Measurements from ENCODE around the gene C12orf76.

Gene C12orf76

GRCh38 chr12:110007881-110008280 lies 40.4 kb downstream of the C12orf76 start:
- DNase-seq, result no peak
- Histone ChIP-seq H3K36me3 (ENCODE audit: control insufficient read depth, insufficient read depth, low read length) (peaks cover 8% of the 10 kb centered on the region), H3K9me3 (ENCODE audit: control insufficient read depth, low read length) (no peaks in the 10 kb centered on the region), H3K4me1 (ENCODE audit: control insufficient read depth, insufficient read depth, low read length, poor library complexity, severe bottlenecking) (peaks cover 10% of the 10 kb centered on the region), H3K27ac (ENCODE audit: insufficient read depth, low read length, poor library complexity, severe bottlenecking) (no peak overlapping the region), H3K4me3 (ENCODE audit: insufficient read depth, low read depth, low read length, poor library complexity, severe bottlenecking) (no peak overlapping the region), H3K27me3 (replicated peaks; ENCODE audit: control insufficient read depth, insufficient read depth, low read length, poor library complexity, severe bottlenecking) (no peaks in the 10 kb centered on the region)

- Histone ChIP-seq H3K27ac (ENCODE audit: insufficient read depth, low read length, poor library complexity, severe bottlenecking) (no peak overlapping the region), H3K27me3 (replicated peaks; ENCODE audit: control insufficient read depth, insufficient read depth, low read length, poor library complexity, severe bottlenecking) (no peaks in the 10 kb centered on the region), H3K4me3 (ENCODE audit: insufficient read depth, low read depth, low read length, poor library complexity, severe bottlenecking) (no peak overlapping the region), H3K9me3 (ENCODE audit: control insufficient read depth, low read length) (no peaks in the 10 kb centered on the region), H3K36me3 (ENCODE audit: control insufficient read depth, insufficient read depth, low read length) (peaks cover 7% of the 10 kb centered on the region), H3K4me1 (ENCODE audit: control insufficient read depth, insufficient read depth, low read length, poor library complexity, severe bottlenecking) (peaks cover 10% of the 10 kb centered on the region)
- no peak for DNase-seq
Observed at GRCh38 chr12:110006115-110006514, 42.2 kb downstream of the C12orf76 start.

GRCh38 chr12:110005319-110005973 lies 42.9 kb downstream of the C12orf76 start:
- Histone ChIP-seq H3K4me3 (ENCODE audit: insufficient read depth, low read depth, low read length, poor library complexity, severe bottlenecking) (peak overlapping the region; percentile 19), H3K4me1 (ENCODE audit: control insufficient read depth, insufficient read depth, low read length, poor library complexity, severe bottlenecking) (peaks cover 6% of the 10 kb centered on the region)
- DNase-seq, result no peak

GRCh38 chr12:110004598-110004997 lies 43.7 kb downstream of the C12orf76 start:
- Histone ChIP-seq H3K27ac (ENCODE audit: insufficient read depth, low read length, poor library complexity, severe bottlenecking) (peak overlapping the region; percentile 52), H3K4me3 (ENCODE audit: insufficient read depth, low read depth, low read length, poor library complexity, severe bottlenecking) (peak overlapping the region; percentile 19), H3K27me3 (replicated peaks; ENCODE audit: control insufficient read depth, insufficient read depth, low read length, poor library complexity, severe bottlenecking) (no peaks in the 10 kb centered on the region), H3K36me3 (ENCODE audit: control insufficient read depth, insufficient read depth, low read length) (peaks cover 7% of the 10 kb centered on the region), H3K4me1 (ENCODE audit: control insufficient read depth, insufficient read depth, low read length, poor library complexity, severe bottlenecking) (peaks cover 5% of the 10 kb centered on the region), H3K9me3 (ENCODE audit: control insufficient read depth, low read length) (no peaks in the 10 kb centered on the region)
- no peak for DNase-seq

More at GRCh38 chr12:110005319-110005973, 42.9 kb downstream of the C12orf76 start:
- peak overlapping the region; percentile 52 for H3K27ac ChIP-seq (ENCODE audit: insufficient read depth, low read length, poor library complexity, severe bottlenecking)
- H3K9me3 ChIP-seq (ENCODE audit: control insufficient read depth, low read length), result no peaks in the 10 kb centered on the region
- H3K36me3 ChIP-seq (ENCODE audit: control insufficient read depth, insufficient read depth, low read length), result peaks cover 7% of the 10 kb centered on the region
- no peaks in the 10 kb centered on the region for H3K27me3 ChIP-seq (replicated peaks; ENCODE audit: control insufficient read depth, insufficient read depth, low read length, poor library complexity, severe bottlenecking)

GRCh38 chr12:110002676-110003515 lies 45.4 kb downstream of the C12orf76 start:
- no peaks in the 10 kb centered on the region for H3K9me3 ChIP-seq (ENCODE audit: control insufficient read depth, low read length)
- peaks cover 5% of the 10 kb centered on the region for H3K4me1 ChIP-seq (ENCODE audit: control insufficient read depth, insufficient read depth, low read length, poor library complexity, severe bottlenecking)
- no peaks in the 10 kb centered on the region for H3K27me3 ChIP-seq (replicated peaks; ENCODE audit: control insufficient read depth, insufficient read depth, low read length, poor library complexity, severe bottlenecking)
- H3K27ac ChIP-seq (ENCODE audit: insufficient read depth, low read length, poor library complexity, severe bottlenecking), result peak overlapping the region; percentile 1
- no peak for DNase-seq
- peaks cover 7% of the 10 kb centered on the region for H3K36me3 ChIP-seq (ENCODE audit: control insufficient read depth, insufficient read depth, low read length)
- no peak overlapping the region for H3K4me3 ChIP-seq (ENCODE audit: insufficient read depth, low read depth, low read length, poor library complexity, severe bottlenecking)

- peak overlapping the region; percentile 3 for H3K27ac ChIP-seq (ENCODE audit: insufficient read depth, low read length, poor library complexity, severe bottlenecking)
- peaks cover 5% of the 10 kb centered on the region for H3K4me1 ChIP-seq (ENCODE audit: control insufficient read depth, insufficient read depth, low read length, poor library complexity, severe bottlenecking)
Observed at GRCh38 chr12:110001596-110001995, 46.7 kb downstream of the C12orf76 start.

GRCh38 chr12:109999983-110000505 lies 48.3 kb downstream of the C12orf76 start:
- no peaks in the 10 kb centered on the region for H3K27me3 ChIP-seq (replicated peaks; ENCODE audit: control insufficient read depth, insufficient read depth, low read length, poor library complexity, severe bottlenecking)
- H3K27ac ChIP-seq (ENCODE audit: insufficient read depth, low read length, poor library complexity, severe bottlenecking), result peak overlapping the region; percentile 75
- no peak for DNase-seq
- no peaks in the 10 kb centered on the region for H3K9me3 ChIP-seq (ENCODE audit: control insufficient read depth, low read length)
- peaks cover 4% of the 10 kb centered on the region for H3K36me3 ChIP-seq (ENCODE audit: control insufficient read depth, insufficient read depth, low read length)
- H3K4me1 ChIP-seq (ENCODE audit: control insufficient read depth, insufficient read depth, low read length, poor library complexity, severe bottlenecking), result peaks cover under 1% of the 10 kb centered on the region
- peak overlapping the region; percentile 73 for H3K4me3 ChIP-seq (ENCODE audit: insufficient read depth, low read depth, low read length, poor library complexity, severe bottlenecking)

More at GRCh38 chr12:110001596-110001995, 46.7 kb downstream of the C12orf76 start:
- Histone ChIP-seq H3K36me3 (ENCODE audit: control insufficient read depth, insufficient read depth, low read length) (peaks cover 7% of the 10 kb centered on the region), H3K9me3 (ENCODE audit: control insufficient read depth, low read length) (no peaks in the 10 kb centered on the region), H3K27me3 (replicated peaks; ENCODE audit: control insufficient read depth, insufficient read depth, low read length, poor library complexity, severe bottlenecking) (no peaks in the 10 kb centered on the region), H3K4me3 (ENCODE audit: insufficient read depth, low read depth, low read length, poor library complexity, severe bottlenecking) (no peak overlapping the region)
- no peak for DNase-seq

GRCh38 chr12:109999649-109999971 lies 48.7 kb downstream of the C12orf76 start:
- H3K4me3 ChIP-seq (ENCODE audit: insufficient read depth, low read depth, low read length, poor library complexity, severe bottlenecking), result peak overlapping the region; percentile 73
- H3K27ac ChIP-seq (ENCODE audit: insufficient read depth, low read length, poor library complexity, severe bottlenecking), result peak overlapping the region; percentile 75
- H3K4me1 ChIP-seq (ENCODE audit: control insufficient read depth, insufficient read depth, low read length, poor library complexity, severe bottlenecking), result peaks cover 3% of the 10 kb centered on the region
- no peaks in the 10 kb centered on the region for H3K27me3 ChIP-seq (replicated peaks; ENCODE audit: control insufficient read depth, insufficient read depth, low read length, poor library complexity, severe bottlenecking)
- peaks cover 4% of the 10 kb centered on the region for H3K36me3 ChIP-seq (ENCODE audit: control insufficient read depth, insufficient read depth, low read length)
- DNase-seq, result no peak
- no peaks in the 10 kb centered on the region for H3K9me3 ChIP-seq (ENCODE audit: control insufficient read depth, low read length)

- Histone ChIP-seq H3K4me1 (ENCODE audit: control insufficient read depth, insufficient read depth, low read length, poor library complexity, severe bottlenecking) (peaks cover 3% of the 10 kb centered on the region), H3K27me3 (replicated peaks; ENCODE audit: control insufficient read depth, insufficient read depth, low read length, poor library complexity, severe bottlenecking) (no peaks in the 10 kb centered on the region), H3K36me3 (ENCODE audit: control insufficient read depth, insufficient read depth, low read length) (peaks cover 4% of the 10 kb centered on the region), H3K9me3 (ENCODE audit: control insufficient read depth, low read length) (no peaks in the 10 kb centered on the region), H3K4me3 (ENCODE audit: insufficient read depth, low read depth, low read length, poor library complexity, severe bottlenecking) (peak within 1 kb of the TSS; percentile 73), H3K27ac (ENCODE audit: insufficient read depth, low read length, poor library complexity, severe bottlenecking) (peak within 1 kb of the TSS; percentile 75)
- peak; percentile 75 to 86 (median 86) for DNase-seq
Observed at GRCh38 chr12:109998904-109999648, 49.2 kb downstream of the C12orf76 start, which contains the start of gene ANKRD13A. ANKRD13A (plus strand) TSS chr12:109999430; CDS start chr12:109999689, 259 bp downstream.

Measured in effector memory CD4-positive, alpha-beta T cell (primary cell).